GM21529 (cell line): Measurements from ENCODE around the gene BDH2.

Experiments
- ATAC-seq: cut with Tn5 transposase; IDR thresholded peaks from one replicate; pipeline ENCODE4 v1.9.1; 2021; ENCODE audit not compliant: unreplicated experiment

BDH2 gene

DNA sequence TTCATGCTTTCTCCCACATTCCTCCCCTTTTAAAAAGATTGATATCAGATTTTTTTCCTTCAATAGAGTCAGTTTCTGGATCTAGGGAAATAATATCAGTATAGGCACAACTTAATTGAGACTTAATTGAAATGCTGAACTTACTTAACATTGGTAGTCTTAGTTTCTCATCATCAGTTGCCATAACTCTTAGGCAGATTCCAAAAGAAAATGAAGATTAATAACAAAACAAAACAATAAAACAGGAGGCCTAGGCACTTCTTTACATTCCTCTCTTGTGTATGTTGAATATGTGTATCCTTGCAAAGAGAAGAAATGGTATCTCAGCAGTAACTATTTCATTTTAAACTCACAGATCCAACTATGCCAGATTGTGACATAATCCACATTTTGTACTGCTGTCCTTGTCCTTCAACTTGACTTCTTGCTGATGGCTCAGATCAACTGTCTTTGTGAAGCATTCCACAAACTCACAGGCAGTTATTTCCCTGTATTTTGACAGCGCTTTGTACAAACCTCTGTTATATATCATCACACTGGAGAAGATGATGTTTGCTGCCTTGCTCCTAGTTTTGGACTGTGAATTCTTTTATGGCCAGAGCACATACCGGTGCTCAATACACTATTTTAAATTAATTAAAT lies 14.0 kb downstream of the BDH2 start:
- no peak for ATAC-seq

DNA sequence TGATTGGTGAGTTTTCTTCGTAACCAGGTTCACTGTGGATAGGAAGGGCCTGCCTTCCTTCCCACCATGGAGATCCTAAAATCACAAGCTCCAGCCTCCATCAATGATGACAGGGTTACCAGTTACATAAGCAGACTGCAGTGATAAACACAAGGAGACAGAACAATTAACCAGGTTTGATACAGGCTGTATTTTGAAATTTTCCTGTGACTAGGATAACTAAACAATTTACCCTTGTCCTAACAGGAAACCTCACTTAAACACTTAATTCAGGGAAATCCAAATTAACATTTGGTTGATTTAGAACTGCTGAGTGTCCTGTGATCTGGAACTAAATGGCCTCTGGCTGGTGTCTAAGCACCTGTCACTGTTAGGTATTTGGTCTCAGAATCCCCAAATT lies 20.0 kb downstream of the BDH2 start:
- ATAC-seq = no peak

GRCh38 chr4:103076747-103077347 lies 22.8 kb downstream of the BDH2 start, which contains the start of gene SLC9B2:
TSS of gene SLC9B2 (minus strand) at chr4:103076761. CDS start at chr4:103067550, 9,211 bp downstream.
- peak; percentile 49 for ATAC-seq

GRCh38 chr4:103075894-103076746 lies 23.5 kb downstream of the BDH2 start:
- ATAC-seq = peak; percentile 53

GRCh38 chr4:103075435-103075893 lies 24.2 kb downstream of the BDH2 start:
- peak; percentile 0 for ATAC-seq

GRCh38 chr4:103074744-103075434 lies 24.7 kb downstream of the BDH2 start:
- peak; percentile 37 for ATAC-seq

DNA sequence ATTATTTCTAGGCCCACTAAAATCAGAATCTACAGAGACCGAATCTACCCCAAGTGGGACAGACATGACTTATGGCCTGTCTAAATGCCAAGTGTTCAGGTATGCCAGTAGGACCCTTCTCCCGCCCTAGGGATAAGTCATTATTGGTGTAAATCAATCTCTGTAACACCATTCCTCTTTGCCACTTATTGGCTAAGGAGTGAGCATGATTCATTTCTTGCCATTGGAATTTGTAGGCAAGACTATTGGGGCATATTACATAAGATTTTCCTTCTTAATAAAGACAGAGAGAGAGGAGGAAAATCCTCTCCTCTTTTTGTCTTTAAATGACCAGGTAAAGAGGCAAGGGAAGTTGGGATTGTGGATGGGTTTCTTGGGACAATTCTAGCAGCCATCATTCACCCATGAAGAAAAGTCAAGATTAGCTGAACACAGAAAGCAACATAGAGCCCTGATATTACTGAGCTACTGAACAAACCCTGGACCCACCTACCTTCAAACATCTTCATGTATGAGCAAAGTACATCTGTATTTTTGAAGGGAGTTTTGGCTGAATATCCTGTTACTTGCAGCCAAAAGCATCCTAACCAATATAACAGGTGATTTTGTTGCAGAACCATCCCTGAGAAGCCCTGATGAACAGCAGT lies 25.7 kb downstream of the BDH2 start:
- no peak for ATAC-seq

- ATAC-seq = no peak
These were observed 31.6 kb downstream of the BDH2 start for GRCh38 chr4:103067841-103068547.

DNA sequence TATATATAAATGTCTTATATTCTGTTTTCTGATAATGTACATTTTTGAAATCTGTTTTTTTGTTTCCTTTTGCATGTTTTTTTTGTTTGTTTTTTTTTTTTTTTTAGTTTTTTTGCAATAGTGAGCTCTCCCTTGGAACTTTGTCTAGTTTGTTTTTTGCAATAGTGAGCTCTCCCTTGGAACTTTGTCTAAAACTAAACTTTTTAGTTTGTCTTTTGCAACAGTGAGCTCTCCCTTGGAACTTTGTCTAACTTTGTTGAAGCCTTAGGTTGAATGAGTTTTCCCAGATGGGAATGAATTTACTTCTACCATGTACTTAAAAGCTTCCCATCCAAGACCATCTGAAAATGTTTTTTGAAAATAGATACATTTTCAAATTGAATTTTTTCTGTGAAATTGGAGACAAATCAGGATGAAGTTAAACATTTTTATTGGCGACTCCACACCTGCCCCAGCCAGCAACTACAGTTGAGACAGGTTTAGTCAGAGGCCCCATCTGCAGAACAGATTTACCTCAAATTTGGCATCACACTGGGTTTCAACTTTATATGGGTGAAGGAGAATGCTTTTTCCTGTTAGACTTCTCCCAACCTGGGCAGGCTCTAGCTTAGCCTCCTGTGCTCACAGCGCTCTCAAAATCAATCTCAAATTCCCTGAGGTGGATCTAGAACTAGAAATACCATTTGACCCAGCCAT lies 39.0 kb downstream of the BDH2 start:
- ATAC-seq = no peak

GRCh38 chr4:103054030-103054429 lies 45.6 kb downstream of the BDH2 start:
- no peak for ATAC-seq

DNA sequence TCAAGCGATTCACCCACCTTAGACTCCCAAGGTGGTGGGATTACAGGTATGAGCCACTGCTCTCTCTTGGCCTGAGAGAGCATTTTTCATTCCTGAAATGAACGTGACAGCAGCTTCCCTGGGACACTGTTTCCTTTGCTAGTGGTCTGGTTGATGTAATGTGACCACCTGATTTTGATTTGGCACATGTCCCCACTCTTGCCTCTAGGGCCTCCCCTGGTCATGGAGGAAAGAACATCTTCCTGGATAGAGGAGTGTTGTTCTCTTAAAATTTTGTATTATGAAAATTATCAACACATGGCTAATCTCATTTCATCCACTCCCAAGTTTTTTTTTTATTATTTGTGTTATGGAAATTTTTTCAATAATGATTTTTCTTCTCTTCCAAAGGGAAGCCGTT lies 46.9 kb downstream of the BDH2 start:
- ATAC-seq = no peak

DNA sequence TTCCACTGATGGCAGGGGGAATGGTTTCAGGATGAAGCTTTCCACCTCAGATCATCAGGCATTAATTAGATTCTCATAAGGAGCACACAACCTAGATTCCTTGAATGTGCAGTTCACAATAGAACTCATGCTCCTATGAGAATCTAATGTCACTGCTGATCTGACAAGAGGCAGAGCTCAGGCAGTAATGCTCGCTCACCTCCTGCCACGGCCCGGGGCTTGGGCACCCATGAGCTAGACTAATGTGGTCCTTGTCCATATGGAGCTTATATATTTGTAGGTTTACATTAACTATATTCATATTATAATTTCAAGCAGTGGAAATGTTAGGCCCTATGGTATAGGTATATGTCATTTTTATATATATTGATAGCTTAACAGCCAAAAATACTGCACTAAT lies 47.5 kb downstream of the BDH2 start:
- no peak for ATAC-seq

GRCh38 chr4:103050736-103051436 lies 48.7 kb downstream of the BDH2 start:
- no peak for ATAC-seq

- peak; percentile 94 for ATAC-seq
These were observed 53.0 kb downstream of the BDH2 start for GRCh38 chr4:103046416-103047290.

DNA sequence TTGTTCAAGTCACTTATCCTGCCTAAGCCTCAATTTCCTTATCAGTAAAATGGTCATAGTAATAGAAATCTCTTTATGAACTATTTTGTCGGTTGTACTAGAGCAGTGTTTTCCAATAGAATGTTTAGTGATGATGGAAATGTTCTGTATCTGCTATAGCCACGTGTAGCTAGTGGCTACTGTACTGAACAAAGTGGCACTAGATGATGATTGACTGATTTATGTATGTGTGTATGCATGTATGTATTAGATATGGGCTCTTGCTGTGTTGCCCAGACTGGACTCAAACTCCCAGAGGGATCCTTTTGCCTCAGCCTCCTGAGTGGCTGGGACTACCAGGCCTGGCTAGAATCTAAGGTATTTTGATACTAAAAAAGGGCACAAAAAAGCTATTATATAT lies 55.5 kb downstream of the BDH2 start:
- ATAC-seq = no peak

DNA sequence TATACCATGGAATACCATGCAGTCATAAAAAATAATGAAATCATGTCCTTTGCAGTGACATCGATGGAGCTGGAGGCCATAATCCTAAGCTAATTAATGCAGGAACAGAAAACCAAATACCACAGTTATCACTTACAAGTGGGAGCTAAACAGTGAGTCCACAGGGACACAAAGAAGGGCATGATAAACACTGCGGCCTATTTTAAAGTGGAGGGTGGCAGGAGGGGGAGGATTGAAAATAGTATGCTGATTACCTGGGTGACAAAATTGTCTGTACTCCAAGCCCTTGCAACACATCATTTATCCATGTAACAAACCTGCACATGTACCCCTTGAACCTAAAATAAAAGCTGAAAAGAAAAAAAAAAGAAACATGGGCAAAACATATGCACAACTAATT lies 63.5 kb downstream of the BDH2 start:
- ATAC-seq = no peak

DNA sequence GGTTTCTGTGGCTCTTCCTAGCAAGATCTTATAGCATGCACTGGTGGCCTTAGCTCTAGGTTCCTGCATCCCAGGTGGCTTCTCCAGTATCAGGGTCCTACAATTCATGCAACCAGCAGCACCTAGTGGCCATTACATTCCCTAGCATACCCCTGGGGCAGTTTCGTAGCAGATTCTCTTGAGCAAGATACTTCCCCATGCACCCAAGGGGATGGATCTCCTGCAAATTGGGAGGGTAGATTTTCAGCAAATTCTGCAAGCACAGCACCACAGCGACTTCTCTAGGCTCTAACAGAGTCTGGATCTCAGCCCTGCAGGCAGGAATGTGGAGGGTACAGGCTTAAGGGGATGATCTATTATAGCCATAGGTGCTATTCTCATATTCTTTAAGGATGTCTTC lies 67.1 kb downstream of the BDH2 start:
- peak; percentile 88 for ATAC-seq

GRCh38 chr4:103030791-103031190 lies 68.8 kb downstream of the BDH2 start:
- no peak for ATAC-seq
